Osteoblast (primary cell): ENCODE measurements around the gene LHB. TPM values are rescaled to one million over a fixed set of nuclear protein-coding genes. Genes with fewer than 3 reads are reported as not detected.
"Not testable (repeated sequence)": the region's sequence is repeated elsewhere in the genome, so short reads cannot be mapped to it uniquely, and the experiment has no call there.

Experiments
- DNase-seq: peaks from one replicate; pipeline ENCODE4 v3.0.0; 2011; ENCODE audit warnings: low spot score, mixed read lengths; ENCODE audit not compliant: insufficient read length; ENCODE audit errors: missing footprints
- H2AFZ ChIP-seq: 2 replicates; pipeline ENCODE4 v1.6.0; 2011; ENCODE audit warnings: mild to moderate bottlenecking, low read length
- H3K27ac ChIP-seq: 2 replicates; pipeline ENCODE4 v1.5.1; 2011; ENCODE audit warnings: mild to moderate bottlenecking, low read depth, low read length, moderate library complexity
- H3K27me3 ChIP-seq: 2 replicates; pipeline ENCODE4 v1.6.0; 2012; ENCODE audit warnings: mild to moderate bottlenecking, control low read depth, inconsistent platforms, low read length, moderate library complexity; ENCODE audit not compliant: insufficient read depth
- H3K36me3 ChIP-seq: 2 replicates; pipeline ENCODE4 v1.5.1; 2011; ENCODE audit warnings: mild to moderate bottlenecking, low read length, control low read depth, moderate library complexity; ENCODE audit not compliant: insufficient read depth
- H3K4me1 ChIP-seq: 2 replicates; pipeline ENCODE4 v1.5.1; 2011; ENCODE audit warnings: mild to moderate bottlenecking, low read length, control low read depth, moderate library complexity; ENCODE audit not compliant: insufficient read depth
- H3K4me2 ChIP-seq: 2 replicates; pipeline ENCODE4 v1.6.0; 2011; ENCODE audit warnings: mild to moderate bottlenecking, low read length; ENCODE audit not compliant: insufficient read depth
- H3K4me3 ChIP-seq: fragments of 200-600 bp; sonication (generic); 3 replicates; pipeline ENCODE4 v1.5.1; 2012; ENCODE audit warnings: mild to moderate bottlenecking, low read length, inconsistent platforms; ENCODE audit not compliant: insufficient read depth
- H3K79me2 ChIP-seq: 2 replicates; pipeline ENCODE4 v1.6.0; 2012; ENCODE audit warnings: mild to moderate bottlenecking, low read length, control low read depth, inconsistent platforms; ENCODE audit not compliant: insufficient read depth
- H3K9me3 ChIP-seq: 2 replicates; pipeline ENCODE4 v1.5.1; 2011; ENCODE audit warnings: low read depth, low read length, control low read depth
- H4K20me1 ChIP-seq: 2 replicates; pipeline ENCODE4 v1.6.0; 2012; ENCODE audit warnings: mild to moderate bottlenecking, low read length, control low read depth; ENCODE audit not compliant: insufficient read depth
- total RNA-seq: library from RNA; depleted of rRNA; stranded (reverse); fragments of >200 nt; gene quantifications from 2 replicates; pipeline ENCODE4 v1.2.3, GENCODE V29; 2012
- TF ChIP-seq, protein P1 (sequence below): IDR thresholded peaks from 2 replicates; pipeline ENCODE4 v1.5.1; 2011; ENCODE audit warnings: mild to moderate bottlenecking, low read depth, low read length, moderate library complexity; ENCODE audit errors: extremely low read depth

Gene LHB
- total RNA-seq, 1 donor, result not detected

DNA sequence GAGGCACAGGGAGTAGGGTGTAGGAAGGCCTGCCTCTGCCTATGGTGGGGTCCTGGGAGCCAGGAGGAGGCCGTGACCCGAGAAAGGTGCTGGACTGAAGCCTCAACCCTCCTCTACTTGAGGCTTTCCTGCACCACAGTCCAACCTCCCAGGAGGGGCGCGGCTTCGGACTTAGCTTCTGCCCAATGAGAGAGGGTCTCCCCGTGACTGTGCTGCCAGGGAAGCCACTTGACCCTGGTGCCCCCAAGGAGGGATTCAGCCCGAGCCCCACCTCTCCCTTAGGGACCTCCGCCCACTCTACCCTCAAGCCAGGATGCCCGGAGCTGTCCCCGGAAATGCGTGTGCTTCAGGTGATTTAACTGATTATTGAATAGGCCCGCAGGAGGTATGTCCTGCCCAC lies 32.1 kb upstream of the LHB start, which contains the start of gene CGB8:
CGB8 (minus strand) TSS at position 101 of the 400 bp plus-strand sequence. CDS start 372 bp downstream, outside the sequence.
- not testable (repeated sequence) for H3K79me2 ChIP-seq, H2AFZ ChIP-seq, H3K27ac ChIP-seq, H3K4me2 ChIP-seq, H3K4me3 ChIP-seq, H3K4me1 ChIP-seq, DNase-seq, H4K20me1 ChIP-seq, H3K36me3 ChIP-seq, H3K27me3 ChIP-seq, H3K9me3 ChIP-seq

DNA sequence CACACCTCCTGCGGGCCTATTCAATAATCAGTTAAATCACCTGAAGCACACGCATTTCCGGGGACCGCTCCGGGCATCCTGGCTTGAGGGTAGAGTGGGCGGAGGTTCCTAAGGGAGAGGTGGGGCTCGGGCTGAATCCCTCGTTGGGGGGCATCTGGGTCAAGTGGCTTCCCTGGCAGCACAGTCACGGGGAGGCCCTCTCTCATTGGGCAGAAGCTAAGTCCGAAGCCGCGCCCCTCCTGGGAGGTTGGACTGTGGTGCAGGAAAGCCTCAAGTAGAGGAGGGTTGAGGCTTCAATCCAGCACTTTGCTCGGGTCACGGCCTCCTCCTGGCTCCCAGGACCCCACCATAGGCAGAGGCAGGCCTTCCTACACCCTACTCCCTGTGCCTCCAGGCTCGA lies 26.7 kb upstream of the LHB start, which contains the start of gene CGB5:
CGB5 (plus strand) TSS at position 301 of the 400 bp plus-strand sequence. CDS start 362 bp downstream, outside the sequence.
- H3K4me2 ChIP-seq, DNase-seq, H3K36me3 ChIP-seq, H2AFZ ChIP-seq, H3K27ac ChIP-seq, H3K9me3 ChIP-seq, H3K4me3 ChIP-seq, H4K20me1 ChIP-seq, H3K79me2 ChIP-seq, H3K4me1 ChIP-seq, H3K27me3 ChIP-seq: not testable (repeated sequence)

DNA sequence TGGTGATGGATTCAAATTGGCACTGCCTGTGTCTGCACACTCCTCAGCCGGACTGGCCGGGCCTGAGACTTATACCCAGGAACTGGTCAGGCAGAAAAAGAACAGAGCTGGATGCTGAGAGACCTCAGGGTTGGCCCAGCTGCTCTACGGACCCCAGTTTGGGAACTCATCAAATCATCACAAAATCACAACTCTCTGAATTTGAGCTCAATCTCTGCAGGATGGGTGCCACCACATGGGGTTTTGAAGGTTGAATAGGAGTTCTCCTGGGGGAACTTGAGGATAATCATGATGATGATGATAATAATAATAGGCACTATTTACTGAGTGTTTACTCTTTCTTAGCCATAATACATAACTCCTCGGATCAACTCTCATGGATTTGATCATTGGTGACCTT lies 25.8 kb upstream of the LHB start:
- H3K4me3 ChIP-seq, H4K20me1 ChIP-seq, H3K27ac ChIP-seq, H3K4me2 ChIP-seq, H3K27me3 ChIP-seq, H3K36me3 ChIP-seq, H3K4me1 ChIP-seq, H3K79me2 ChIP-seq, H2AFZ ChIP-seq, H3K9me3 ChIP-seq: not testable (repeated sequence)
- DNase-seq, result peak; percentile 0

DNA sequence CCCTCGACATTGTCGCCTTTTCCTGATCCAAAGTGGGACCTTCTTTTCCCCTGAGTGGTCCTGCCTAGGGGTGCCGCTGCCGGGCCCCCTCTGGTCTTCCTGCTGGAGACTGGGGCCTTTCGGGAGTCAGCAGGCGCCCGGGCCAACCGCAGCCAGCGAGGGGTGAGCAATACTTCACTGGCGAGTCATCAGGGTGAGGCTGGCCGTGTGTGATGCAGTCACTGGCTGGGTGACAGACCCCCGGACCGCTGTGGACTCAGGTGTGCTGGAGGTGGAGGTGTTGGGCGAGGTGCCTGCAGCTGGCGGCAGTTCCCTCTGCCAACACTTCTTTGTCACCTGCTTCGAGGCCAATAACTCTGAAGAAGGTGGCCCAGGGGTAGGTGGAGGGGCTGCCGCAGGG lies 25.3 kb upstream of the LHB start:
- Histone ChIP-seq H3K27ac (no peak overlapping the region), H3K4me1 (peaks cover 4% of the 10 kb centered on the region), H3K36me3 (no peaks in the 10 kb centered on the region), H3K79me2 (no peaks in the 10 kb centered on the region), H3K27me3 (no peaks in the 10 kb centered on the region), H2AFZ (no peak overlapping the region), H3K9me3 (no peaks in the 10 kb centered on the region), H4K20me1 (no peaks in the 10 kb centered on the region), H3K4me2 (no peak overlapping the region), H3K4me3 (no peak overlapping the region)
- DNase-seq, result peak; percentile 87
- TF ChIP-seq, protein P1, sequence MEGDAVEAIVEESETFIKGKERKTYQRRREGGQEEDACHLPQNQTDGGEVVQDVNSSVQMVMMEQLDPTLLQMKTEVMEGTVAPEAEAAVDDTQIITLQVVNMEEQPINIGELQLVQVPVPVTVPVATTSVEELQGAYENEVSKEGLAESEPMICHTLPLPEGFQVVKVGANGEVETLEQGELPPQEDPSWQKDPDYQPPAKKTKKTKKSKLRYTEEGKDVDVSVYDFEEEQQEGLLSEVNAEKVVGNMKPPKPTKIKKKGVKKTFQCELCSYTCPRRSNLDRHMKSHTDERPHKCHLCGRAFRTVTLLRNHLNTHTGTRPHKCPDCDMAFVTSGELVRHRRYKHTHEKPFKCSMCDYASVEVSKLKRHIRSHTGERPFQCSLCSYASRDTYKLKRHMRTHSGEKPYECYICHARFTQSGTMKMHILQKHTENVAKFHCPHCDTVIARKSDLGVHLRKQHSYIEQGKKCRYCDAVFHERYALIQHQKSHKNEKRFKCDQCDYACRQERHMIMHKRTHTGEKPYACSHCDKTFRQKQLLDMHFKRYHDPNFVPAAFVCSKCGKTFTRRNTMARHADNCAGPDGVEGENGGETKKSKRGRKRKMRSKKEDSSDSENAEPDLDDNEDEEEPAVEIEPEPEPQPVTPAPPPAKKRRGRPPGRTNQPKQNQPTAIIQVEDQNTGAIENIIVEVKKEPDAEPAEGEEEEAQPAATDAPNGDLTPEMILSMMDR, result no peak

DNA sequence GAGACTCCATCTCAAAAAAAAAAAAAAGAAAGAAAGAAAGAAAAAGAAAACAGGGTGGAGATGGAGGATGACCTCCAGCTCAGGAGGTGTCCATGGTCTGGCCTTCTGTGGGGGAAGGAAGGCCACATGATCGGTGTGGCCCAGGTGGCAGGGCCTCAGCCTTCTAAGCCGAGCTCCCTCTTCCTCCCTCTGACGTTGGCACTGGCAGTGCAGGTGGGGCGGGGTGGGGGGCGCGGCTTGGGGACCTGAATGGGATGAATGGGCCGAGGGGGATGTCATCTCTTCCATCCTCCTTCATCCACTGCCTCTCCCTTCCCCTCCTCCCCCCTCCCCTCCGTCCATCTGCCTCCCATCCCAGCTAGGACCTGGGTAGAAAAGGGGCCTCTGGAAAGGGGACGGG lies 22.8 kb upstream of the LHB start:
- H3K79me2 ChIP-seq, H3K36me3 ChIP-seq, H2AFZ ChIP-seq, H3K4me2 ChIP-seq, DNase-seq, H4K20me1 ChIP-seq, H3K9me3 ChIP-seq, H3K27ac ChIP-seq, H3K4me3 ChIP-seq, H3K4me1 ChIP-seq, H3K27me3 ChIP-seq: not testable (repeated sequence)

DNA sequence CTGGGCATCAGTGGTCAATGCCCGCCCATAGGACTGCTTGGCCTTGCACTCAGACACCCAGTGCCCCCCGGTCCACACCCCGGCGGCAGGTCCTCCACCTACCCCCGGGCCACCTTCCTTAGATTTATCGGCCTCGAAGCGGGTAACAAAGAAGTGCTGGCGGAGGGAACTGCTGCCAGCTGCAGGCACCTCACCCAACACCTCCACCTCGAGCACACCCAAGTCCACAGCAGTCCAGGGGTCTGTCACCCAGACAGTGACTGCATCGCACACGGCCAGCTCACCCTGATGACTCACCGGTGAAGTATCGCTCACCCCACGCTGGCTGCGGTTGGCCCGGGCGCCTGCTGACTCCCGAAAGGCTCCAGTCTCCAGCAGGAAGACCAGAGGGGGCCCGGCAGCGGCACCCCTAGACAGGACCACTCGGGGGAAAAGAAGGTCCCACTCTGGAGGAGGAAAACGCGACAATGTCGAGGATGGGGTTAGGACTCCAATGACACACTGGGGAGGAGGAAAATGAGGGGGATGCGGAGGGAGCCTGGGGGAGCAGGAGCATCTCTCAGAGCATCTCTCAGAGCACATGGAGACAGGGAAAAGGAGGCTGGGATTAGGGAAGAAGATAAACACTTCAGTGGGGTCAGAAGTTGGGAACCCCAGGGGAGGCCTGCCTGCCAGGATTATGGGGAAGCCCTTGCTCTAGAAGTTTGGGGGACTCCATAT lies 21.8 kb upstream of the LHB start:
- not testable (repeated sequence) for H3K27ac ChIP-seq, H3K36me3 ChIP-seq, H4K20me1 ChIP-seq, H3K4me1 ChIP-seq, H3K9me3 ChIP-seq, H2AFZ ChIP-seq, H3K79me2 ChIP-seq, H3K4me3 ChIP-seq, H3K27me3 ChIP-seq
- peak overlapping the region; percentile 36 for H3K4me2 ChIP-seq
- peak; percentile 91 for DNase-seq

DNA sequence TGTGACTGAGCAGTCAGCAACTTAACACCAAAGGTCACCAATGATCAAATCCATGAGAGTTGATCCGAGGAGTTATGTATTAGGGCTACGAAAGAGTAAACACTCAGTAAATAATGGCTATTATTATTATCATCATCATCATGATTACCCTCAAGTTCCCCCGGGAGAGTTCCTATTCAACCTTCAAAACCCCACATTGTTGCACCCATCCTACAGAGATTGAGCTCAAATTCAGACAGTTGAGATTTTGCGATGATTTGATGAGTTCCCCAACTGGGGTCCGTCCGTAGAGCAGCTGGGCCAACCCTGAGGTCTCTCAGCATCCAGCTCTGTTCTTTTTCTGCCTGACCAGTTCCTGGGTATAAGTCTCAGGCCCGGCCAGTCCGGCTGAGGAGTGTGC lies 21.2 kb upstream of the LHB start:
- not testable (repeated sequence) for DNase-seq, H3K4me2 ChIP-seq

More for the DNA sequence above, 21.2 kb upstream of the LHB start:
- not testable (repeated sequence) for H4K20me1 ChIP-seq, H3K4me3 ChIP-seq, H3K36me3 ChIP-seq, H2AFZ ChIP-seq, H3K27ac ChIP-seq, H3K27me3 ChIP-seq, H3K4me1 ChIP-seq, H3K9me3 ChIP-seq, H3K79me2 ChIP-seq
